HG02840 (cell line): ENCODE data around the gene ENOX2.
"Not testable (repeated sequence)": the region's sequence is repeated elsewhere in the genome, so short reads cannot be mapped to it uniquely, and the experiment has no call there.

Experiments used
- ATAC-seq: cut with Tn5 transposase; IDR thresholded peaks from one replicate; pipeline ENCODE4 v1.9.1; 2021; ENCODE audit warnings: mild to moderate bottlenecking, moderate library complexity, moderate number of reproducible peaks; ENCODE audit not compliant: unreplicated experiment, low FRiP score

The ENOX2 gene

DNA sequence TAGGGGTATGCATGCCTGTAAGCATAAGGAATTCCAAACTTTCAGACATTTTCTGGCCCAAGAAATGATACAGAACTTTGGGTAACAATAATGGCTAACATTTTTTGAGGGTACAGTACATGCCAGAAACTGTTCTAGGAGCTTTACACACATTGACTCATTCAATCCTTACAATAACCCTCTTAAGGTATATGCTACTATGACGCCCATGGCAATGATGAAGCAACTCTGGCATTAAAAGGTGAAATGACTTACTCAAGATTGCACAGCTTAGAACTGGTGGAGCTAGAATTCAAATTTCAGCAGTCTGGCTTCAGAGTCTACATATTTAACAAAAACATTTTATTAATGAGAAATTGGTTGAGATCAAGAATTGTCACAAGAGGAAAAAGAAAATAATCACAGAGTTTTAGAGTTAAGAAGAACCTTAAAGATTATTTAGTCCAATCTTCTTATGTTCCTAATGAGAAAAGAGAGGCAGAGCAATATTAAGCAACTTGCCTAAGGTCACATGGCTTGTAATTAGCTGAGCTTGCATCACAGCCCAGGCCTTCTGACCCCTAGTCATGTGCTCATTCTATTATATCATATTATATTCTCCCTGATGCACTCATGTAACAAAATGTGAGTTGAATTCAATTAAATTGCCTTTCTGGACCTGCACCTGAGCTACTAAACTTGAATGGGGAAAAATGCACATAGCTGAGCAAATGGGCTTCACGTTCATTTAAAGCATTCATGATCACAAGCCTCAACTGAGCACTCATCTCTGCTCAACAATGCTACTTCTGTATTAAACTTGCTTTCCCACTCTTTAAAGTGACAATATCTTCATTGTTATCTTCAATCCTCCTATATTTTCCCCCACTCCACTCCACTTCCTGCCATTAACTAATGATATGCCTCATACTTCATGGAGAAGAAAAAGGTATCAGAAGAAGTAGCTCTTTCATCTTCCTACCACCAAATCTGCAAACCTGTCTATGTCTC is 73.2 kb downstream of the ENOX2 start:
- no peak for ATAC-seq

GRCh38 chrX:130828641-130829040 is 74.4 kb downstream of the ENOX2 start:
- ATAC-seq, result no peak

DNA sequence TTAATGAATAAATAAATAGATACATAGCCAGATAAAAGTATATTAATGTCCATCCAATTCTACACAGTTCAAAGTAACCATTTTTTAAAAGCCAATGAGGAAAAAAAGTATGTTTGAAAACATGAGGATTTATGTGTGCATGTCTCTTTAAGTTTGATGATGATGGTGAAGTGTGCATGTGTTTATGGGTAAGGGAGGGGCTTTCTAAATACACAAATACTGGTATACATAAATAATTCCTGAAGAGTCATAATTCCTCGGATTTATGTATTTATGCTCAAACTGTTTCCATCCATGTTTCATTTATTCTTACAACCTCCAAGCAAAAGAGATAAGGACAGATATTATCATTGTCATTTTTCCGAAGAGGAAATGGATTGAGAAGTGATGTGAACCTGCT is 75.4 kb downstream of the ENOX2 start:
- ATAC-seq, result no peak

DNA sequence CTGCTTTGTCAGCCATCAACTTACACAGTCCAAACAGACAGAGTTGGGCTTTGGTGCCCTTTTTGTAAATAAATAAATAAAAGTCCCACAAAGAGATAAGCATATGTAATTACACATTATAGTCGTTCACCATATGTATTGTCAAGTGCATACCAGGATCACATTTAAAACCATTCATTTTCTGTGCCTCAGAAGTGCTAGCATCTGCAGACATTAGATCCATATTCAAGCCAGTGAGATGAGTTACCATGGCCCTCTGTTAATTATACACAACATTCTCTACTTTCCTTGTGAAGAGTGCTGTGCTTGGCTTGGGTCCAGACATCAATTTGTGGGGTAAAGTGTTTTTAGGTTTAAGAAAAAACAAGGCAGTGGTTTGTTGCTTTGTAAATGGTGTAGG is 76.8 kb downstream of the ENOX2 start:
- ATAC-seq, result no peak

GRCh38 chrX:130825525-130825924 is 77.5 kb downstream of the ENOX2 start:
- no peak for ATAC-seq

DNA sequence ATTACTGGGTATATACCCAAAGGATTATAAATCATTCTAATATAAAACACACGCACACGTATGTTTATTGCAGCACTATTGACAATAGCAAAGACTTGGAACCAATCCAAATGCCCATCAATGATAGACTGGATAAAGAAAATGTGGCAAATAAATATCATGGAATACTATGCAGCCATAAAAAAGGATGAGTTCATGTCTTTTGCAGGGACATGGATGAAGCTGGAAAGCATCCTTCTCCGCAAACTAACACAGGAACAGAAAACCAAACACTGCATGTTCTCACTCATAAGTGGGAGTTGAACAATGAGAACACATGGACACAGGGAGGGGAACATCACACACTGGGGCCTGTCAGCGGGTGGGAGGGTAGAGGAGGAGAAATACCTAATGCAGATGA is 83.6 kb downstream of the ENOX2 start:
- not testable (repeated sequence) for ATAC-seq

GRCh38 chrX:130813932-130814331 is 89.1 kb downstream of the ENOX2 start:
- ATAC-seq, result not testable (repeated sequence)

- ATAC-seq, result no peak
Measured at GRCh38 chrX:130810561-130810960, 92.4 kb downstream of the ENOX2 start.

- no peak for ATAC-seq
Measured at GRCh38 chrX:130805903-130806302, 97.1 kb downstream of the ENOX2 start.

- ATAC-seq, result no peak
Measured at GRCh38 chrX:130803537-130803936, 99.5 kb downstream of the ENOX2 start.

DNA sequence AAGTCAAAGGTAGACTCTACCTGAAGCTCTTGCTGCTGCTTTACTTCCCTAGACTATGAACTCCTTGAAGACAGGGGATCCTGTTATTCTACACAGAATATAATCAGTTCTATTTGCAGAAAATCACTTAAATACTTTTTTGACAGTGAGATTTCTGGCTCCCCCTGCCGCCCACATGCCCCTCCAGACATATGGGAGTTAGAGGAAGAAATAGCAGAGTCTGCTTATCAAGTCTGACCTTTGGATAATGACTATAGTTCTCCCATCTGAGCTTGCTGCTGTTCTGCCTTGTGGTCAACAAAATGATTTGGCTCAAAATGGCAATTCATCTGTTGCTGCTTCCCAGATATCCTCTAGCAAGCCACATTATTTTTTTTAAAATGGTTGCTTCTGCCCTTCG is 101.1 kb downstream of the ENOX2 start:
- ATAC-seq, result no peak

DNA sequence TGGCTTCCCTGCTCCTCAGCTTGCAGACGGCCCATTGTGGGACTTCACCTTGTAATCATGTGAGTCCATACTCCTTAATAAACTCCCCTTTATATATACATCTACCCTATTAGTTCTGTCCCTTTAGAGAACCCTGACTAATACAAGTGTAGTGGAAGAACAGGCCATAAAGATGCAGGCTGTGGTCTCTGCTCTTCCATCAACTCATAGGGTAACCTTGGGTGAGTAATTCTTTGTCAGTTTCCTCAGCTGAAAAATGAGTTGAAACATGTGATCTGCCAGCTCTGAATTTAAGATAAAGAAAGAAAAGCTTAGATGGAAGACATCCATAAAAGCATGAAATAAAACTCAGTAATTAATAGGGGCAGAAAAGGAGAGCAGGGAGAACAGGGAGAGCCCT is 103.6 kb downstream of the ENOX2 start:
- ATAC-seq, result no peak

DNA sequence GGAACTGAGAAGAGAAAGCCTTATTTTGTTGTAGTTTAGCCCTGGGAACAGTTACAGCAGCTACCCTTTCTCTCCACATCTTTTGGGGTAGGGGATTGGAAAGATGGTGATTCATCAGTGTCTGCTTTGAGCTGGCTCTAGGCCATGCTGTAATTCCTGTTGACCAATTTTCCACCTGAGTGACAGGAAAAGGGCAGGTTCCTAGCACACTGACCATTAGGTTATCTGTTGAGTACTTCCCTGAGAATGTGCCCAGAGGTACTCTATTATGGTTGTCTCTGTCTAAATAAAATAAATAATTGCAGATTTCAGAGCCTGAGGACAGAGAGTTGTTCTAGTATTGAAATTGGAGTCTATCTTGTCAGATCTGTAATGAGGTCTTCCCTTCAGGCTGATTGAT is 109.0 kb downstream of the ENOX2 start:
- no peak for ATAC-seq

GRCh38 chrX:130791870-130792269 is 111.1 kb downstream of the ENOX2 start:
- ATAC-seq, result not testable (repeated sequence)

DNA sequence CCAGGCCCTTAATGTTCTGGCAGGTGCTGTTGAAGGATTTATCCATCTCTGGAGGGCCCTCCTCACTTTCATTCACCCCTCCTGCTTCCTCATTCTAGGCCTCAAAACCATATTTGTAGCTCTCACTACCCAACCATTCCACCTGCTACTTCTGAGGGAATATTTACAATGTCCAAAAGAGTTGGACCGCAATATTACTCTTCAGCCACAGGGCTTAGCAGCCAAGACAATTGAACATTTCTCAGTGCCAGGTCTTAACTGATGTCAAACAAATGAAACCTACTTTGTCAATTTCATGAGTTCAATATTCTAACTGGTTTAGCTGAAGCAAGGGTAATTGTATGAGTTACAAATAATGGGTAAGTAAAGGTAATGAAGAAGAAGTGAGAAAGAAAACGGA is 113.2 kb downstream of the ENOX2 start:
- ATAC-seq, result no peak

DNA sequence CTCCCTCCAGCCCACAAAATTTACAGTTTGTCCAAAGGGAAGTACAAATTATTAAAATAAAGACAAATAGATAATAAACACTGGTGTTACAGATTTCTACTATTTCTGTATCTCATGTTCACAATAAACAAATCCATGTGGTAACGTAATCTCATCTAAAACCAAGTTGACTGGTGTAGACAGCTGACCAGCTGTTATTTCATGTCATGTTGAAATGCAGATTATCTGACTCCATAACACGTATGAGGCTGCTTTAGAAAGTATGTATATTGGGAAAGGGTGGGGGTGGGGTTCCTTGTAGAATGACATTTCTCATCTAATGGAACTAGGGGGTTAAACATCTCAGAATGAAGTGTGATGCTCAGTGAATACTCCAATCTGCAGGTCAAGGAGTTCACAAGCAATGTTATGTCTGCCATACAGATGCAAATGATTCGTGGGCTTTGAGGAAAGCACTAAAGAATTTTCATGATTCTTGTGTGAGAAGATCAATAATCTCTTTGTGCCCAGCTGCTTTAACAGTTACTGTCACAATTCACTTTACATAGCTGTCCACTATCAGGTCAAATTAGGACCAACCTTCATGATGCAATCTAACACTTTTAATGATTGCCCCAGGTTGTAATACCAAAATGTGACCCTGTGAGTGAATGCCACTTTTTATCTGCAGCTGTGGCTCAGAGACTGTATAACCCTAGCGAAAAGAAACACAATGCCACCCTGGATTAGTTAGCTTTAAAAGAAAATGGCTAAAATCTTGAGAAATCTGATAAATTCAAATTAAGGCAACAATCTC is 114.0 kb downstream of the ENOX2 start:
- ATAC-seq, result no peak

DNA sequence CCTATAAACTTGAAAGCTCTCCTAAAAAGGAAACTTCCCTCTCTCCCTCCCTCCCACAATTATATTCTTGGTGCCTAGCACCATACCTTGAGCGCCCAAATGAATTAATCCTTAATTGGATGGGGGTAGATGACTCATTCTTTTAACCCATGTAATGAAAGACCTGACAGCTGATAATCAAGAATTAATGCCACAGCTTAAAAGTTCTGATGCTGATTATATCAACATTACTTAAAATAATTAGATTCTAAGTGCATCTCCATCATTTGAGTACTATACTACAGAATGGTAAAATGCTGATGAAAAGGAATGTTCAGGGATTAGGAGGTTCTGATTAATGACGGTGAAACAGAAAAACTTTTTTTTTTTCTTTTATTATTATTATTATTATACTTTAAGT is 117.0 kb downstream of the ENOX2 start:
- no peak for ATAC-seq

GRCh38 chrX:130778773-130779172 is 124.2 kb downstream of the ENOX2 start:
- ATAC-seq, result no peak

GRCh38 chrX:130775849-130776248 is 127.2 kb downstream of the ENOX2 start:
- ATAC-seq, result no peak

DNA sequence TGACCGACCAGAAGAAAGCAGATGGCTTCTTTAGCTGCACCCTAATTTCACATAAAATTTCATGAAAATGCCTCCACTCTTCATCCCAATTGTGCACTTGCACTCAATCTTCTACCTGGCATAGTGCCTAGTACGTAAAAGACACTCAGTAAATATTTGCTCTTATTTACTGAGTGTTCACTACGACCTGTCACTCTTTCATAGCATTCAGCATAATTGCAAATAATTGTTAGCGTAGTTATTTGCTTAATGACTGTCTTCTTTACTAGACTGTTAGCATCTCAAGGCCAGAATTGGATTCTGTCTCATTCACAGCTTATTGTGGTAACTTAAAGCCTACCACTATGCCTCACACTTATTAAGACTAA is 130.2 kb downstream of the ENOX2 start:
- no peak for ATAC-seq

- ATAC-seq, result no peak
Measured at GRCh38 chrX:130772105-130772775, 130.8 kb downstream of the ENOX2 start.
